ENCODE measurements around the gene IGSF3. TPM values are rescaled to one million over a fixed set of nuclear protein-coding genes. Genes with fewer than 3 reads are reported as not detected.

Gene IGSF3
- total and polyA plus RNA-seq, 2 of the 13 experiments (the other 11 are each of a cell fraction or from before 2014, with no cell fraction given) = 0.11 to 0.16 TPM

GRCh38 chr1:116717318-116717717, 49.8 kb upstream of the IGSF3 start:
- in situ Hi-C loops (cut with HindIII; ENCODE audit: extremely low pct_ligation_motif_present, low pct_unique_long_range_greater_than_20kb) (no loop called here), intact Hi-C loops (cut with micrococcal nuclease; ENCODE audit: unreplicated experiment) (no loop called here)
- FAIRE-seq (no peak), DNase-seq (ENCODE audit: low spot score) (no peak), ATAC-seq (no peak)
- no TSS peak for BruUV-seq (replicated peaks)
- CTCF ChIA-PET (ENCODE audit: low intra/inter-chr PET ratio, low total read pairs) = no interaction called here
- H3K4me1 ChIP-seq (ENCODE audit: insufficient read depth, low read length) = no peaks in the 10 kb centered on the region
- no peaks in the 10 kb centered on the region for H3K36me3 ChIP-seq (replicated peaks in 1 of 2; ENCODE audit: control insufficient read depth in 1 of 2, insufficient read depth in 2 of 2, low read length in 2 of 2)
- no peak overlapping the region for H3K9ac ChIP-seq (ENCODE audit: insufficient read depth, low read depth, low read length)
- no peaks in the 10 kb centered on the region for H3K9me3 ChIP-seq (ENCODE audit: low read length)
- H2AFZ ChIP-seq (ENCODE audit: low read length) = no peak overlapping the region
- H3K27me3 ChIP-seq (ENCODE audit: control insufficient read depth in 1 of 2, insufficient read depth in 2 of 2, low read length in 2 of 2) = no peaks in the 10 kb centered on the region
- no peak overlapping the region for H3K27ac ChIP-seq (ENCODE audit: extremely low read length, insufficient read depth, low read length)
- POLR2A ChIA-PET = no interaction called here
- 0% methylated on average over 3 of the region's 3 CpGs for WGBS (ENCODE audit: low lambda C conversion rate)
- no peak overlapping the region for H3K4me2 ChIP-seq (ENCODE audit: low read depth, low read length)
- H4K20me1 ChIP-seq (ENCODE audit: insufficient read depth, low read length) = no peaks in the 10 kb centered on the region
- TF ChIP-seq TEF (CRISPR knock-in tag; IDR thresholded peaks at IDR 0.05) (no peak), TAF15 (IDR thresholded peaks at IDR 0.05; ENCODE audit: low read depth, low read length, poor library complexity, severe bottlenecking) (no peak), SATB2 (CRISPR knock-in tag; IDR thresholded peaks at IDR 0.05) (no peak), ZNF432 (CRISPR knock-in tag; IDR thresholded peaks at IDR 0.05; ENCODE audit: borderline replicate concordance) (no peak), ZNF724P (CRISPR knock-in tag; IDR thresholded peaks at IDR 0.05; ENCODE audit: borderline replicate concordance) (no peak)
- no peak overlapping the region for H3K4me3 ChIP-seq (replicated peaks in 1 of 3; ENCODE audit: insufficient read depth in 1 of 3, low read depth in 2 of 3, low read length in 3 of 3)
- no peaks in the 10 kb centered on the region for H3K79me2 ChIP-seq (ENCODE audit: insufficient read depth, low read length)

- DNase-seq (ENCODE audit: low spot score) = no peak
- Histone ChIP-seq H3K79me2 (ENCODE audit: insufficient read depth, low read length) (no peaks in the 10 kb centered on the region), H3K9me3 (ENCODE audit: low read length) (no peaks in the 10 kb centered on the region), H4K20me1 (ENCODE audit: insufficient read depth, low read length) (no peaks in the 10 kb centered on the region), H3K9ac (ENCODE audit: insufficient read depth, low read depth, low read length) (no peak overlapping the region), H3K27ac (ENCODE audit: extremely low read length, insufficient read depth, low read length) (no peak overlapping the region), H3K36me3 (replicated peaks in 1 of 2; ENCODE audit: control insufficient read depth in 1 of 2, insufficient read depth in 2 of 2, low read length in 2 of 2) (no peaks in the 10 kb centered on the region), H2AFZ (ENCODE audit: low read length) (no peak overlapping the region), H3K4me3 (replicated peaks in 1 of 3; ENCODE audit: insufficient read depth in 1 of 3, low read depth in 2 of 3, low read length in 3 of 3) (no peak overlapping the region), H3K4me2 (ENCODE audit: low read depth, low read length) (no peak overlapping the region), H3K4me1 (ENCODE audit: insufficient read depth, low read length) (no peaks in the 10 kb centered on the region), H3K27me3 (ENCODE audit: control insufficient read depth in 1 of 2, insufficient read depth in 2 of 2, low read length in 2 of 2) (no peaks in the 10 kb centered on the region)
- intact Hi-C loops (cut with micrococcal nuclease; ENCODE audit: unreplicated experiment) (no loop called here), in situ Hi-C loops (cut with HindIII; ENCODE audit: extremely low pct_ligation_motif_present, low pct_unique_long_range_greater_than_20kb) (no loop called here)
- ChIA-PET CTCF (ENCODE audit: low intra/inter-chr PET ratio, low total read pairs) (no interaction called here), POLR2A (no interaction called here)
- 2% methylated on average over 3 of the region's 3 CpGs for WGBS (ENCODE audit: low lambda C conversion rate)
- FAIRE-seq = no peak
- no TSS peak for BruUV-seq (replicated peaks)
- no peak for ATAC-seq
- no peak for TF ChIP-seq NFKBIZ (CRISPR knock-in tag; IDR thresholded peaks at IDR 0.05)
- TF ChIP-seq ZSCAN22 (CRISPR knock-in tag; IDR thresholded peaks at IDR 0.05) = no peak
- no peak for TF ChIP-seq KDM1A (CRISPR knock-in tag; IDR thresholded peaks at IDR 0.05)
- no peak for TF ChIP-seq CBX2 (IDR thresholded peaks at IDR 0.05; ENCODE audit: low read depth, low read length)
- no peak for TF ChIP-seq CBX2 (CRISPR knock-in tag; IDR thresholded peaks at IDR 0.05; ENCODE audit: low read depth)
- no peak for TF ChIP-seq PREB (CRISPR knock-in tag; IDR thresholded peaks at IDR 0.05)
- TF ChIP-seq ZNF589 (CRISPR knock-in tag; conservative IDR thresholded peaks at IDR 0.05) = no peak
- no peak for TF ChIP-seq MIXL1 (CRISPR knock-in tag; IDR thresholded peaks at IDR 0.05)
- no peak for TF ChIP-seq ZNF572 (CRISPR knock-in tag; IDR thresholded peaks at IDR 0.05)
- no peak for TF ChIP-seq ZNF7 (CRISPR knock-in tag; IDR thresholded peaks at IDR 0.05)
- TF ChIP-seq IKZF4 (CRISPR knock-in tag; IDR thresholded peaks at IDR 0.05; ENCODE audit: borderline replicate concordance, low read depth, not compliant biosample characterization) = no peak
- no peak for TF ChIP-seq ZNF576 (CRISPR knock-in tag; IDR thresholded peaks at IDR 0.05)
- TF ChIP-seq POLR2G (IDR thresholded peaks at IDR 0.05; ENCODE audit: low read depth, low read length) = no peak
- no peak for TF ChIP-seq ZBTB42 (CRISPR knock-in tag; IDR thresholded peaks at IDR 0.05)
These were observed 48.9 kb upstream of the IGSF3 start for GRCh38 chr1:116716391-116716790.
